Measurements from ENCODE around the gene THEMIS. TPM values are rescaled to one million over a fixed set of nuclear protein-coding genes. Genes with fewer than 3 reads are reported as not detected.

Gene THEMIS
- total and polyA plus RNA-seq, 2 experiments from 2014 or later = not detected

DNA sequence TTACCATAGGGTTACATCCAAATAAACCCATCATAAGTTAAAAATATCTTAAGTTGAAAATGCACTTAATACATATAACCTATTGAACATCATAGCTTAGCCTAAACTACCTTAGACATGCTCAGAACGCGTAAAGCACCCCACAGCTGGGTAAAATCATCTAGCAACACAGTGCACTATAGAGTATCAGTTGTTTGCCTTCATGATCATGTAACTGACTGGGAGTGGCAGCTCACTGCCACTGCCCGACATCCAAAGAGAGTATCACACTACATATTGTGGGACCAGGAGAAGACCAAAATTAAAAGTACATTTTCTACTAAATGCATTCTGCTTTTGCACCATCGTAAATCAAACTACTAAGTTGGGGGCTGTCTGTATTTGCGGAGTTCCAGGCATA lies 31.7 kb downstream of the THEMIS start:
- no peak overlapping the region for H2AFZ ChIP-seq
- H3K4me1 ChIP-seq (ENCODE audit: insufficient read depth) = no peaks in the 10 kb centered on the region
- no peak for ATAC-seq
- no peaks in the 10 kb centered on the region for H3K36me3 Mint-ChIP-seq (ENCODE audit: low read depth)
- no peak overlapping the region for H3K4me3 Mint-ChIP-seq
- TF ChIP-seq, protein P1, sequence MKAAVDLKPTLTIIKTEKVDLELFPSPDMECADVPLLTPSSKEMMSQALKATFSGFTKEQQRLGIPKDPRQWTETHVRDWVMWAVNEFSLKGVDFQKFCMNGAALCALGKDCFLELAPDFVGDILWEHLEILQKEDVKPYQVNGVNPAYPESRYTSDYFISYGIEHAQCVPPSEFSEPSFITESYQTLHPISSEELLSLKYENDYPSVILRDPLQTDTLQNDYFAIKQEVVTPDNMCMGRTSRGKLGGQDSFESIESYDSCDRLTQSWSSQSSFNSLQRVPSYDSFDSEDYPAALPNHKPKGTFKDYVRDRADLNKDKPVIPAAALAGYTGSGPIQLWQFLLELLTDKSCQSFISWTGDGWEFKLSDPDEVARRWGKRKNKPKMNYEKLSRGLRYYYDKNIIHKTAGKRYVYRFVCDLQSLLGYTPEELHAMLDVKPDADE (IDR thresholded peaks at IDR 0.05) = no peak
- no peak for TF ChIP-seq EZH2 (IDR thresholded peaks at IDR 0.05; ENCODE audit: low read depth, unreplicated experiment)
- no peak overlapping the region for H3K27ac ChIP-seq (ENCODE audit: low read depth)
- no peaks in the 10 kb centered on the region for H3K4me1 Mint-ChIP-seq
- H3K9me2 ChIP-seq (ENCODE audit: insufficient read depth) = no peaks in the 10 kb centered on the region
- 0 out of 3 replicates have a peak, but pooled peaks cover 3% of the 10 kb centered on the region for H3K9me3 Mint-ChIP-seq
- H3K4me2 ChIP-seq = no peak overlapping the region
- H4K20me1 ChIP-seq (replicated peaks; ENCODE audit: insufficient read depth) = no peaks in the 10 kb centered on the region
- H3K4me3 ChIP-seq = no peak overlapping the region
- no peak overlapping the region for H3K27ac Mint-ChIP-seq
- no peaks in the 10 kb centered on the region for H3K79me2 ChIP-seq (replicated peaks; ENCODE audit: insufficient read depth)
- no peak for DNase-seq (ENCODE audit: low spot score)
- H3K36me3 ChIP-seq (ENCODE audit: insufficient read depth) = no peaks in the 10 kb centered on the region
- H3F3A ChIP-seq (replicated peaks; ENCODE audit: low read depth) = no peaks in the 10 kb centered on the region
- no peaks in the 10 kb centered on the region for H3K27me3 ChIP-seq (ENCODE audit: insufficient read depth)
- H3K27me3 Mint-ChIP-seq (ENCODE audit: insufficient read depth, low read depth, poor library complexity) = no peaks in the 10 kb centered on the region

DNA sequence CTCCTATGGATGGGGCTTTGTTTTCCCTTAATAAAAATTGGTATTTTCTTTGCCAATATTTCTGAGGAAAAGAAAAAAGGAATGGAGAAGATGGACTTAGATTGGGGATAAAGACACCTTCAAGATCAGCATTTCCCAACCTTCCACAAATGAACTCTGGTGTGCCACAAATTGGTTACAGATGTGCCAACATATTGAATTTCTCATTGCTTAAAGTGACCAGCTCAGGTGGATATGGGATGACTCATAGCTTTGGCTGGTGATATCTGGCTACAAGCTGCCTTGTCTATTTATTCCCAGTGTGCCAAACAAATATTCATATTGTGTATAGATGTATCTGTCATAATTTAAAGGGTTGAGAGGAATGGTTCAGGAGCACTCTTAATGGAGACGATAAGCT lies 32.5 kb downstream of the THEMIS start:
- Histone ChIP-seq H3K4me3 (no peak overlapping the region), H3K79me2 (replicated peaks; ENCODE audit: insufficient read depth) (no peaks in the 10 kb centered on the region), H3F3A (replicated peaks; ENCODE audit: low read depth) (no peaks in the 10 kb centered on the region), H3K4me1 (ENCODE audit: insufficient read depth) (no peaks in the 10 kb centered on the region), H2AFZ (no peak overlapping the region), H3K27me3 (ENCODE audit: insufficient read depth) (no peaks in the 10 kb centered on the region), H3K27ac (ENCODE audit: low read depth) (no peak overlapping the region), H3K9me2 (ENCODE audit: insufficient read depth) (no peaks in the 10 kb centered on the region), H4K20me1 (replicated peaks; ENCODE audit: insufficient read depth) (no peaks in the 10 kb centered on the region), H3K36me3 (ENCODE audit: insufficient read depth) (no peaks in the 10 kb centered on the region), H3K4me2 (no peak overlapping the region)
- H3K9me3 Mint-ChIP-seq = 0 out of 3 replicates have a peak, but pooled peaks cover 3% of the 10 kb centered on the region
- no peaks in the 10 kb centered on the region for H3K36me3 Mint-ChIP-seq (ENCODE audit: low read depth)
- H3K27me3 Mint-ChIP-seq (ENCODE audit: insufficient read depth, low read depth, poor library complexity) = no peaks in the 10 kb centered on the region
- TF ChIP-seq, protein P1 (IDR thresholded peaks at IDR 0.05) = no peak
- TF ChIP-seq ZNF114 (CRISPR knock-in tag; IDR thresholded peaks at IDR 0.05) = no peak
- TF ChIP-seq STAT1 (IDR thresholded peaks at IDR 0.05; ENCODE audit: unreplicated experiment) = no peak
- TF ChIP-seq ZNF331 (CRISPR knock-in tag; IDR thresholded peaks at IDR 0.05; ENCODE audit: low read depth) = no peak
- no peak for TF ChIP-seq EZH2phosphoT487 (IDR thresholded peaks at IDR 0.05; ENCODE audit: unreplicated experiment)
- TF ChIP-seq, protein P2, sequence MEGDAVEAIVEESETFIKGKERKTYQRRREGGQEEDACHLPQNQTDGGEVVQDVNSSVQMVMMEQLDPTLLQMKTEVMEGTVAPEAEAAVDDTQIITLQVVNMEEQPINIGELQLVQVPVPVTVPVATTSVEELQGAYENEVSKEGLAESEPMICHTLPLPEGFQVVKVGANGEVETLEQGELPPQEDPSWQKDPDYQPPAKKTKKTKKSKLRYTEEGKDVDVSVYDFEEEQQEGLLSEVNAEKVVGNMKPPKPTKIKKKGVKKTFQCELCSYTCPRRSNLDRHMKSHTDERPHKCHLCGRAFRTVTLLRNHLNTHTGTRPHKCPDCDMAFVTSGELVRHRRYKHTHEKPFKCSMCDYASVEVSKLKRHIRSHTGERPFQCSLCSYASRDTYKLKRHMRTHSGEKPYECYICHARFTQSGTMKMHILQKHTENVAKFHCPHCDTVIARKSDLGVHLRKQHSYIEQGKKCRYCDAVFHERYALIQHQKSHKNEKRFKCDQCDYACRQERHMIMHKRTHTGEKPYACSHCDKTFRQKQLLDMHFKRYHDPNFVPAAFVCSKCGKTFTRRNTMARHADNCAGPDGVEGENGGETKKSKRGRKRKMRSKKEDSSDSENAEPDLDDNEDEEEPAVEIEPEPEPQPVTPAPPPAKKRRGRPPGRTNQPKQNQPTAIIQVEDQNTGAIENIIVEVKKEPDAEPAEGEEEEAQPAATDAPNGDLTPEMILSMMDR (conservative IDR thresholded peaks at IDR 0.05; ENCODE audit: low read depth in 2 of 2) = no peak
- no peak overlapping the region for H3K27ac Mint-ChIP-seq
- no peaks in the 10 kb centered on the region for H3K4me1 Mint-ChIP-seq
- no peak for DNase-seq (ENCODE audit: low spot score)
- H3K4me3 Mint-ChIP-seq = no peak overlapping the region
- no peak for ATAC-seq
